ENCODE results near the gene SPDEF. TPM values are rescaled to one million over a fixed set of nuclear protein-coding genes. Genes with fewer than 3 reads are reported as not detected.

Gene SPDEF
- total and polyA plus RNA-seq, 5 experiments from 2014 or later = not detected

DNA sequence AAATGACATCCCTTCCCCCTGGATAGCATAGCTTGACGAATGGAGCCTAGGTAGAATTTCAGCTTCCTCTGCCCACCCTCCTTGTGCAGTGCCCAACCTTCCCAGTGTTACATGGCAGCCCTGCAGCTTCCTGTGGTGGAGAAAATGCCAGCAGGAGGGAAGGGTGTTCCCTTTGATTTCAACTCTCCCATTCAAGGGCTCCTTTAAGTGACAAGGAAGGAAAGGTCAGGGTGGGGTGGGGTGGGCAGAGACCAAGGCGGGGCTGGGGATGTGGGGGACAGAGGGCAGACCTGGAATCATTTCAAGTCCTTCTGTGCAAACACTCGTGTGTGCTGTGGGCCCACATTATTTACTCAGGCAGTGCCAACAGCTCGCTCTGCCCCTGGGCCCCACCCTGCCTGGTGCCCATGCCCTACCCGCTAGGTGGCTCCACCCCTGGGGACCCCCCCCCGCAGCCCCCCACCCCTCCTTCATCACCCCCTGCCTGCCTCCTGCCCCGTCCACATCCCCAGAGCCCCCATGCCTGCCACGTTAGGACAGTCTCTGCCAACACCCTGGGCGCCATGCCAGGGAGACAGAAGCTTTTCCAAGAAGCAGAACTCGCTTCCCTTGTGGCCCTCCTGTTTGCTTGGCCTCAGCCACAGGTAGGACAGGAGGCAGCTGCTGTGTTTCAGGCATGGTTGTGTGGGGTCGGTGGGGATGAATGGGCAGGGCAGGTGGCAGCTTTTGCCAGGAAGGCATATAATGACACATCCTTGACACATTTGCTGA is 9.4 kb downstream of the SPDEF start:
- Mint-ChIP-seq H3K36me3 (no peaks in the 10 kb centered on the region), H3K4me1 (peaks cover 0 to 2% (median 0%) of the 10 kb centered on the region in 4 donors), H3K9me3 (no peaks in the 10 kb centered on the region), H3K4me3 (no peak overlapping the region), H3K27ac (peak overlapping the region in 1 of 10 donors; percentile 37), H3K27me3 (peaks cover 0 to under 1% (median 0%) of the 10 kb centered on the region in 5 donors)
- no peak for ATAC-seq
- POLR2A ChIA-PET = no interaction called here
- no peak for DNase-seq

DNA sequence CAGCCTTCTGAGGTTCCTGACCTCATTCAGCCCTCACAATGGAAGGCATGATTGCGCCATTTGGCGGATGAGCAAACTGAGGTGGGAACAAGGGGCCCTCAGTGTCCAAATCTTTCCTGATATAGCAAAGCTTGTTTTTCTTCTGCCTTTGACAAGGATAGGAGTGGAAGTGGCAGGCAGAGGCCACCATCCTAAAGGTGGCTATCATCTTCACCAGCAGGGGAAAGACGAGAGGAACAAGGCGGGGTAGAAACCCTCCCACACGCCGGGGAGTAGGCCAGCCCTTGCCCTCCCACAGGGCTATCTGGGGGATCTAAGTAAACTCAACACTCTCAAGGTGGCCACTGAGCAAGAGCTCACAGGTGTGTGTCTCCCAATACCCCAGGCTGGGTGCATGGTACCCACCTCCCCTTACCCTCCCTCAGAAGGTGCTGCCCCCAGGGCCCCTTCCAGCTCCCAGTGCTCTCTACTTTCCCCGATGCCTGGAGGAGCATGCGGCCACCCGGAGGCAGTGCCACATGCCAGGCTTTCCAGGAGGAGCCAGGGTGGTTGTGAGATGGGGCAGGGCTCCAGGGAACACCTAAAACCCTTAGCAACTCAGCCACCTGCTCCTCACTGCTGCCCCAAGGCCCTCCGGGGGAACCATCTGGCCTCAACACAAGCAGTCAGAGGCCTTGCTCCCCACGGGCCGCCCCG is 11.2 kb downstream of the SPDEF start:
- DNase-seq = no peak
- ATAC-seq = no peak
- Mint-ChIP-seq H3K4me1 (no peaks in the 10 kb centered on the region), H3K9me3 (no peaks in the 10 kb centered on the region), H3K36me3 (no peaks in the 10 kb centered on the region), H3K4me3 (no peak overlapping the region), H3K27ac (peak overlapping the region in 1 of 10 donors; percentile 81), H3K27me3 (no peaks in the 10 kb centered on the region)
- POLR2A ChIA-PET = no interaction called here

DNA sequence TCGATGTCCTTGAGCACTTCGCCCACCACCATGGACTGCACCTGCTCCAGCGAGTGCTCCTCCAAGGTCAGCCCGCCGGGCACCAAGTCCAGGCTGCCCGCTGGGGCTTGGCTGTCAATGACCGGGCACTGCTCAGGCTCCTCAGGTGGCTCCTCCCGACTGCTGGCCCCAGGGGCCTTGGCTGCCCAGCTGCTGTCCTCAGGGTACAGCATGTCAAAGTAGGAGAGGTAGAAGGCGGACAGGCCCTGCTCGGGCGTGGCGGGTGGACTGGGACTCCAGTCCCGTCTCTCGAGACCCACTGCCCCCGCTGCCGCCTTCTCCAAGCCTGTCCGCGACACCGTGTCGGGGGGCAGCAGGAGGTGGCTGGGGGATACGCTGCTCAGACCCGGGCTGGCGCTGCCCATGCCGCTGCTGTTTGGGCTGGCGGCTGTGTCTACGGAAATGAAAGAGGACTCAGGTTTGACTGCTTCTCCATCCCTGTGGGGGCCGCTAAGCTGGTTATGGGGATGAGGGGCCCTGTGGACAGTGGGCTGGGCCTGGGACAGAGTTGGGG is 12.0 kb downstream of the SPDEF start:
- Mint-ChIP-seq H3K9me3 (no peaks in the 10 kb centered on the region), H3K27ac (peak overlapping the region in 1 of 10 donors; percentile 81), H3K4me3 (no peak overlapping the region), H3K4me1 (no peaks in the 10 kb centered on the region), H3K27me3 (no peaks in the 10 kb centered on the region), H3K36me3 (no peaks in the 10 kb centered on the region)
- ATAC-seq (no peak), DNase-seq (no peak)
- POLR2A ChIA-PET = no interaction called here

DNA sequence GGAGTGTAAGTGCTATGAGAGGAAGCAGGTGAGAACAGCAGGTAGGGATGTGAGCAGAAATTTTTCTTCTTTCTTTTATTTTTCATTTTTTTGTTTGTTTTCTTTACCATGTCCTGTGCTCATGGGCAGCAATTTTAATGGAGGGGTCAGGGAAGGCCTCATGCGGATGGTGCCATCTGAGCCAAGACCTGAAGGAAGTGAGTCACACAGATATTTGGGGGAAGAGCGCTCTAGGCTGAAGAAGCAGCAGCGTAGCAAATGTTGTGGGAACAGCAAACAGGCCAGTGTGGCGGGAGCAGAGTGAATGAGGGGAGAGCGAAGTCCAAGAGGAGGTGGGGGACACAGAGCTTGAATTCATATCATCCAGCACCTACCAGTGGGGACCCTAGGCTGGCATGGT is 12.7 kb downstream of the SPDEF start:
- ATAC-seq (no peak), DNase-seq (no peak)
- POLR2A ChIA-PET = no interaction called here
- no peaks in the 10 kb centered on the region for H3K36me3 Mint-ChIP-seq
- H3K4me3 Mint-ChIP-seq = no peak overlapping the region
- H3K9me3 Mint-ChIP-seq = no peaks in the 10 kb centered on the region
- no peaks in the 10 kb centered on the region for H3K27me3 Mint-ChIP-seq
- H3K27ac Mint-ChIP-seq = no peak overlapping the region
- no peaks in the 10 kb centered on the region for H3K4me1 Mint-ChIP-seq

DNA sequence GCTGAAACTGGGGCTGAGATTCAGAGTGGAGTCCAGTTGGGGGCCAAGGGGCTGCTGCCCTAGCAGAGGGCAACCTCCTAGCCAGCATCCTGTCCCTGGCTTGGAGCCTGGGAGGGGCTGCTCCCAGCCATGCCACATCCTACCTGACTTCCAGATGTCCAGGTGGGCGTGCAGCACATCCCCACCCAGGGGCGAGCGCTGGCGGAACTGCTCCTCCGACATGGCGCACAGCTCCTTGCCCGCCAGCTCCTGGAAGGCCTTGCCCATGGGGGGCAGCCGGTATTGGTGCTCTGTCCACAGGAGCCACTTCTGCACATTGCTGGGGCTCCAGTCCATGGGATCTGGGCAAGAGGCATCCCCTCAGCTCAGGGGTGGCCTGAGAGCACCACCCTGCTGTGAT is 15.3 kb downstream of the SPDEF start:
- Mint-ChIP-seq H3K27ac (no peak overlapping the region), H3K4me3 (no peak overlapping the region), H3K36me3 (no peaks in the 10 kb centered on the region), H3K4me1 (peaks cover 0 to 3% (median 0%) of the 10 kb centered on the region in 4 donors), H3K27me3 (no peaks in the 10 kb centered on the region), H3K9me3 (no peaks in the 10 kb centered on the region)
- POLR2A ChIA-PET = interaction anchor here (0.7 kb wide), 1 partner anchor 19 kb away, joined by 3 read pairs; no protein-coding TSS in a partner anchor
- no peak for ATAC-seq
- DNase-seq = no peak

DNA sequence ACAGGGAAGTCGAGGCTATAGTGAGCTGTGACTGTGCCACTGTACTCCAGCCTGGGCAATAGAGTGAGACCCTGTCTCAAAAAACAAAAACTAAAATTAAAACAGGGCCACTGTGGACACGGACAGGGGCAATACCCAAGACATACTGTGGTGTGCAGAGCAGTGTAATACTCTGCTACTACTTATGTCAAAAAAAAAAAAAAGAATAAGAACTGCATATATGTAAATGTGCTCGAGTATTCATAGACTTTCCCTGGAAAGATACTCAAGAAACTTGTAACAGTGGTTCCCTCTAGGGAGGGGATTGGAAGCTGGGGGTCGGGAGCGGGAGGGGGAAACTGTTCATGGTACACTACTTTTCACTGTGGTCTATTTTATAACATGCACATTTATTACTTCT is 15.9 kb downstream of the SPDEF start:
- POLR2A ChIA-PET = interaction anchor here (0.7 kb wide), 1 partner anchor 19 kb away, joined by 3 read pairs; no protein-coding TSS in a partner anchor
- Mint-ChIP-seq H3K4me3 (no peak overlapping the region), H3K4me1 (peaks cover 0 to 3% (median 0%) of the 10 kb centered on the region in 4 donors), H3K9me3 (no peaks in the 10 kb centered on the region), H3K27me3 (no peaks in the 10 kb centered on the region), H3K36me3 (no peaks in the 10 kb centered on the region), H3K27ac (no peak overlapping the region)
- DNase-seq (no peak), ATAC-seq (no peak)

DNA sequence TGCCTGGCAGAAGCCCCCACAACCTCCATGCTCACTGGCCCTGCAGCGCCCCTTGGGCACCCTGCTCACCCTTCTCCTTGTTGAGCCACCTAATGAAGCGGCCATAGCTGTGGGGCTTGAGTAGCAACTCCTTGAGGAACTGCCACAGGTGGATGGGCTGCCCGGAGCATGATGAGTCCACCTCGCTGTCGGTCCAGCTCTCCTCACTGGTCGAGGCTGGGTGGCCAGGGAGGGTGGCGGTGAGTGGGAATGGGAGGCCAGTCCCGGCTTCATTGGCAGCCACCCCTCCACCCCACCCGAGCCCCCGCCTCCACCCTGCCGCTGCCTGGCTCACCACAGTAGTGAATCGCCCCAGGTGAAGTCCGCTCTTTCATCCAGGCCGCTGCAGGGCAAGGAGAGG is 16.9 kb downstream of the SPDEF start:
- no peak overlapping the region for H3K27ac Mint-ChIP-seq
- peaks cover 0 to 3% (median 0%) of the 10 kb centered on the region in 4 donors for H3K4me1 Mint-ChIP-seq
- POLR2A ChIA-PET = no interaction called here
- no peak overlapping the region for H3K4me3 Mint-ChIP-seq
- ATAC-seq (no peak), DNase-seq (no peak)
- H3K36me3 Mint-ChIP-seq = no peaks in the 10 kb centered on the region
- no peaks in the 10 kb centered on the region for H3K9me3 Mint-ChIP-seq
- H3K27me3 Mint-ChIP-seq = no peaks in the 10 kb centered on the region

DNA sequence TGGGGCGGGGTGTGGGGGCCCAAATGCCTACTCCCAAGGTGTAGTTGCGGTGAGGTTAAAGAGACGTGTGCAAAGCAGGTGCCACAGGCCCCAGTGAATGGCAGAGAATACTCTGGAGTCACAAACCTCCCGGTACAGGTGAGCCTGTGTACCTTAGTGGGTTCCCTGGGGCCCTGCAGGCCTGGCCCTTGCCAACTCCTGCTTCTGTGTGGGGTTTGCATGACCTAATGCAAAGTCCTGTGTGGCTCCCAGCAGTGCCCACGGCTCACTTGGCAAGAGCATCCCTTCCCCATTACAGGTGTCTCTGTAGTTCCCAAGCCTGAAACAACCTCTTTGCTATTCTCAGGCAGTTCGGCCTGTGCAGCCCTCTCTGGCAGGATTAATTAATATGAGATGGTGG is 17.5 kb downstream of the SPDEF start:
- Mint-ChIP-seq H3K36me3 (no peaks in the 10 kb centered on the region), H3K4me3 (no peak overlapping the region), H3K27me3 (no peaks in the 10 kb centered on the region), H3K4me1 (peaks cover 0 to 3% (median 0%) of the 10 kb centered on the region in 4 donors), H3K9me3 (no peaks in the 10 kb centered on the region), H3K27ac (peak overlapping the region in 2 of 10 donors; percentile 9 to 63)
- DNase-seq (no peak), ATAC-seq (no peak)
- POLR2A ChIA-PET = no interaction called here

DNA sequence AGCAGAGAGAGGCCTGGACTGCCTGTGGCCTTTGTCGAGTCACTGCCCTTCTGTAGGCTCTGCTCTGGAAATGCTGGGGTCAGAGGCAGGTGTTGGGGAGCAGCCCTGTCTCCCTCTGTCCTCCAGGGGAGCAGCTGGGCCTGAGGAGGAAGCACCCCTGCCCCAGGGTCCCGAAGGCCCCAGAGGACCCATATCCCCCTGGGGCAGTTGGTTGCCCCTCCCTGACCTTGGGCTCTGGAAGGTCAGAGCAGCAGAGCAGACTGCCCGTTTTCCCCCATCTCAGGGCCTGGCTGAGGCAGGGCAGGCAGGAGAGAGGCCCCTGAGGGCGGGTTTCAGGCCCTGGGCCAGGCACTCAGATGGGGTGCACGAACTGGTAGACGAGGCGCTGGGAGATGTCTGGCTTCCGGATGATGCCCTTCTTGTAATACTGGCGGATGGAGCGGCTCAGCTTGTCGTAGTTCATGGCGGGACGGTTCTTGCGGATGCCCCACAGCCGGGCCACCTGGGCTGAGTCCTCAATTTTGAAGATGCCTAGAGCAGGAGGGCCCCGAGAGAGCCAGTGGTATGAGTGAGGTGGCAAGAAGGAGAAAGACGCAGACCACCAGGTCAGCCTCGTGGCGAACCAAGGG is 18.1 kb downstream of the SPDEF start:
- no peak for ATAC-seq
- no peaks in the 10 kb centered on the region for H3K27me3 Mint-ChIP-seq
- no peak overlapping the region for H3K4me3 Mint-ChIP-seq
- no peaks in the 10 kb centered on the region for H3K9me3 Mint-ChIP-seq
- H3K36me3 Mint-ChIP-seq = no peaks in the 10 kb centered on the region
- H3K27ac Mint-ChIP-seq = no peak overlapping the region
- POLR2A ChIA-PET = no interaction called here
- no peak for DNase-seq
- peaks cover 0 to 3% (median 0%) of the 10 kb centered on the region in 4 donors for H3K4me1 Mint-ChIP-seq

DNA sequence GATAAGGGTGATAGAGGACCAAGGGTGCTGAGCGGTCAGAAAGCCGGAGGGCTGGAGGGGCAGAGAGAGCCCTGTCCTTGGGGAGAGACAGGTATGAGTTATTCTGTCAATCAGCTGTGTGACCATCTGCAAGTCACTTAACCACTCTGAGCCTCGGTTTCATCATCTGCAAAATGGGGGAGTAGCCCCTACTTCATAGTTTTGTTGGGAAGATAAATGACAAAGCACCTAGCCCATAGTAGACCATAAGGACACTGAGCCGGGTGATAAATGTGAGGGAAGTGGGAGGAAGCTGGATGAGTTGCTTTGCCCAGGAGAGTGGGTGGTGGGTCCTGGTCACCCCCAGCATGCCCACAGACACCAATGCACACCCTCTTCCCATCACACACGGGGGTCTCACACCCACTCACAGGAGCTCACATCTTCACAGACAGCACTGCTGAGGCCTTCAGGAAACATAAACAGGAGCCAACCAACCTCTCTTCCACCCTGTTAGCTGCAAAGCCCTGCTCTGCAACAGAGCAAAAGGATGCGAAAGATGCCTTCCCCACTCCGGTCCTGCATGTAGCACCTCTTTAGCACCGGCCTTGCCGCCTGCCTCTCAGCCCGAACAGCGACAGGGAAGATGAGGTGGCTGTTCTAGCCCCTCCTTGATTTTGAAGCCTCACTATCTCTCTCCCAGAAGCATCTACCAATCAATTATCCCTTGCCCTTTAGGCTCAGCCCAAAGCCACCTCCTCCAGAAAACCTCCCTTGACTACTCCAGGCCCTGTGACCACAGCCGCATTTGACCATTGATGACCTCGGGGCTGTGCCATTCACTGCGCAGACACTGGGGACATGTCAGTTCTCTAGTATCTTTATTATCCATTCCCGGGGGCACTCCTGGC is 18.9 kb downstream of the SPDEF start:
- Mint-ChIP-seq H3K4me1 (peaks cover 0 to 3% (median 0%) of the 10 kb centered on the region in 4 donors), H3K27me3 (no peaks in the 10 kb centered on the region), H3K27ac (peak overlapping the region in 1 of 10 donors; percentile 55), H3K9me3 (no peaks in the 10 kb centered on the region), H3K4me3 (no peak overlapping the region), H3K36me3 (no peaks in the 10 kb centered on the region)
- no peak for ATAC-seq
- POLR2A ChIA-PET = no interaction called here
- no peak for DNase-seq

DNA sequence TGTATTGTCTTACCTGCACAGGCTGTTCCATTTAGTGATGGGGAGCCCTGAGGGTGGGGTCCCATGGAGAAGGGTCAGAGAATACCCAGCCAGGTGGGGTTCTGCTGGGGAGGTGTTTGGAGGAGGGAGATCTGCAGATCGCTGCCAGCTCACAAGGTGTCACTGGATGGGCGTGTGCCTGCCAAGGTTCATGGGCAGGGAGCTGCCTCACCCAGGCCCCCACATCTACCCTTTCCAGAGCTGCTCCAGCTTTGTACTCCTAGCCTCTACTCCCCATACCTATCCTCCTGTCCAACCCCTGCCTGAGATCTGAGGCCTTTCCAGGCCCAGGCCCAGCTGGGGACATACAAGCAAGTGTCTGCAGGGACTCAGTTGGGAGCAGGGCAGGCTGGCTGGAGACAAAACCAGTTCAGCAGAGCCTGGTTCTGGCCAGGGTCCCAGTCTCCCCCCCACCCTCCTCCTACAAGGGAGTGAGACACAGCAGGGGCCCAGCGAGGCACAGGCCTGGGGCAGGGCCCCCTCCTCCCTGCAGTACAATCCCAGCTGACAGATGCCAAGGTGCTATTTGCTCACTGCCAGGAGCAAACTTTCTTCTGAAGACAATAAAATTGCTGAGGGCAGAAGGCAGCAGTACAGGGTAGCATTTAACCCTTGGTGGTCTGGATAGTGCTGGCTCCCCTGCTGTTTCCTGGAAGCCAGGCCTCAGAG is 19.7 kb downstream of the SPDEF start:
- ATAC-seq = no peak
- Mint-ChIP-seq H3K4me3 (no peak overlapping the region), H3K27ac (no peak overlapping the region), H3K36me3 (no peaks in the 10 kb centered on the region), H3K9me3 (no peaks in the 10 kb centered on the region), H3K4me1 (peaks cover 0 to 3% (median 0%) of the 10 kb centered on the region in 4 donors), H3K27me3 (no peaks in the 10 kb centered on the region)
- DNase-seq = no peak
- POLR2A ChIA-PET = no interaction called here

DNA sequence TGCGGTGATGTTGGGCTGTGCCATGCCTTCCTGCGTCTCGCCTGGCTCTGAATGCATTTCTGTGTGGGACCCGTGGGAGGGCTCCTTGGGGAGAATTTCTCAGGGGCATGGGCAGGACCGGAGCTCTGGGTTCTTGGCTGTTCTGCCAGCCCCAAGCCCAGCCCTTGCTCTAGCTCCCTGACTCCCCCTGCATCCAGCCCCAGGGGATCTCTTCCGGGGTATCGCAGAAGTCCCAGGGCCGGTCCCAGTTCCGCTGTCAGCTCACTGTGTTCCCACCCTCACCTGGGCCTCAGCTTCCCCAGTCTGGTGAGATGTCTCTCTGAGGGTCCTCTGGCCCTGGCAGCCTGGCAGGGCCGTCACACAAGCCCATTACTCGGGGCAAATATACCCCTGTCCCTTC is 20.5 kb downstream of the SPDEF start:
- no peaks in the 10 kb centered on the region for H3K27me3 Mint-ChIP-seq
- no peak overlapping the region for H3K4me3 Mint-ChIP-seq
- H3K4me1 Mint-ChIP-seq = peaks cover 0 to 3% (median 0%) of the 10 kb centered on the region in 4 donors
- POLR2A ChIA-PET = no interaction called here
- H3K9me3 Mint-ChIP-seq = no peaks in the 10 kb centered on the region
- DNase-seq = no peak
- H3K36me3 Mint-ChIP-seq = no peaks in the 10 kb centered on the region
- H3K27ac Mint-ChIP-seq = no peak overlapping the region
- no peak for ATAC-seq
